Hematopoietic multipotent progenitor cell treated with erythropoietin and hydrocortisone succinate and interleukin-3 and kit ligand, for 8 days (in vitro differentiated cells): Measurements from ENCODE around the gene LRP2BP.
"Not testable (repeated sequence)": the region's sequence is repeated elsewhere in the genome, so short reads cannot be mapped to it uniquely, and the experiment has no call there.

ENCODE experiments used
- DNase-seq: peaks from one replicate; pipeline ENCODE4 v3.0.0-alpha.2; 2015

The LRP2BP gene

DNA sequence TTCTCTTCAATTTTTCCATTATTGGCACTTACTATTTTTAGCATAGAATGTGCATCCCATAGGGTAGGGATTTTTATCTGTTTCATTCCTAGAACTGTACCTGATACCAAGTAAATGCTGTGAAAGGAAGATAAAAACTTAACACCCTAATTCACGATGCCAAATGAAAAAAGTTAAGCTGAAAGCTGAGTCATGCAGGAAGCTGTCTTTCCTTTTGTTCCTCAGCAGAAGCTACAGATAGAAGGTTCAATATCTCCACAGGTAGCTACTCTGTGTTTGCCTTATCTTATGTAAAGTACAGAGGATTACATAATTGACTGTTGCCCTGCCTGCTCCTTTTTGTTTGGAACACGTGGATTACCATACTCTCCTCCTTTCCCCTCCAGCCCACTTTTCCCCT, 77.0 kb downstream of the LRP2BP start:
- peak; percentile 87 for DNase-seq

DNA sequence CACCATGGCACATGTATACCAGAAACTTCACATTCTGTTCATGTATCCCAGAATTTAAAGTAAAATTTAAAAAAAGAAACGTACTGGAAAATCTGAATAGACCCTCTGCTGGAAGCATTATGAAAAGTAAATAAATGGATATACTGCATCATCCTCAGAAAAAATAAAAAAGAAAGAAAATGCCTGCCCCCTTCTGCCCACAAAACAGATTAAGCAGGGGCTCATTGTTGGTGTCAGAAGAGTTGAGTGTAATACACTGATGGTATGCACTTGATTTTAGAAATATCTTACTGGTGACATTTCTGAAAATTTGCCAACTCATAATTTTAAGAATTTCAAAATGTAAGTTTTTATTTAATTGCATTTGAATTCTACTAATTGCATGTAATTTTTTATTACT, 77.8 kb downstream of the LRP2BP start:
- peak; percentile 12 for DNase-seq

DNA sequence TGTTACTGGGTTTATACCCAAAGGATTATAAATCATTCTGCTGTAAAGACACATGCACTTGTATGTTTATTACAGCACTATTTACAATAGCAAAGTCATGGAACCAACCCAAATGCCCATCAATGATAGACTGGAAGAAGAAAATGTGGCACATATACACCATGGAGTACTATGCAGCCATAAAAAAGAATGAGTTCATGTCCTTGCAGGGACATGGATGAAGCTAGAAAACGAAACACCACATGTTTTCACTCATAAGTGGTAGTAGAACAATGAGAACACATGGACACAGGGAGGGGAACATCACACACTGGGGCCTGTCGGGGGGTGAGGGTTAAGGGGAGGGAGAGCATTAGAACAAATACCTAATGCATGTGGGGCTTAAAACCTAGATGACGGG, 78.3 kb downstream of the LRP2BP start:
- not testable (repeated sequence) for DNase-seq
